ENCODE measurements around the gene IL12RB2.

- TF ChIP-seq CHD4 (IDR thresholded peaks at IDR 0.05) = no peak
- no peak for TF ChIP-seq DPF2 (IDR thresholded peaks at IDR 0.05)
These were observed 463 bp downstream of the IL12RB2 start for GRCh38 chr1:67308136-67308535.
